Gastrocnemius medialis (tissue), 4 donors: ENCODE data around the gene MACC1. TPM values are rescaled to one million over a fixed set of nuclear protein-coding genes. Genes with fewer than 3 reads are reported as not detected.

Experiments
- ATAC-seq, 2 donors: fragments of 150-250 bp; one replicate each; pipeline ENCODE4 v1.9.1; 2016
- DNase-seq, 2 donors: peaks; one replicate each; pipeline ENCODE4 v3.0.0-alpha.2; 2019
- H3K27ac ChIP-seq, 4 donors: fragments of 200-600 bp; sonication (generic); 1 replicate in 1 of 4; 2 replicates in 3 of 4; pipeline ENCODE4 v1.5.1; 2016 to 2018; ENCODE audit warnings: mild to moderate bottlenecking in 2 of 4, moderate library complexity in 1 of 4
- H3K27me3 ChIP-seq, 3 donors: fragments of 200-600 bp; sonication (generic) in 2 of 3; 1 replicate in 1 of 3; 2 replicates in 2 of 3; pipeline versions ENCODE4 v1.5.1 to v1.6.0; 2016 to 2019; ENCODE audit warnings: mild to moderate bottlenecking in 1 of 3, moderate library complexity in 1 of 3
- H3K36me3 ChIP-seq, 2 donors: fragments of 200-600 bp; sonication (generic) in 1 of 2; one replicate each; pipeline ENCODE4 v1.5.1; 2017 to 2018
- H3K4me1 ChIP-seq, 2 donors: fragments of 200-600 bp; sonication (generic) in 1 of 2; one replicate each; pipeline ENCODE4 v1.5.1; 2016 to 2017; ENCODE audit warnings: mild to moderate bottlenecking in 2 of 2
- H3K4me3 ChIP-seq, 4 donors: fragments of 200-600 bp; sonication (generic) in 3 of 4; 1 replicate in 1 of 4; 2 replicates in 3 of 4; pipeline ENCODE4 v1.5.1; 2016 to 2019; ENCODE audit warnings: mild to moderate bottlenecking in 2 of 4
- H3K9me3 ChIP-seq, 3 donors: fragments of 200-600 bp; sonication (generic) in 2 of 3; 1 replicate in 1 of 3; 2 replicates in 2 of 3; pipeline ENCODE4 v1.5.1; 2016 to 2019
- CTCF ChIP-seq, 5 experiments: fragments of 450-650 bp in 3 of 5; fragments of 200-600 bp in 2 of 5; sonication (generic) in 2 of 5; IDR thresholded peaks in 4 of 5; conservative IDR thresholded peaks in 1 of 5; 1 replicate in 4 of 5; 2 replicates in 1 of 5; pipeline ENCODE4 v1.5.1; 2016 to 2019; ENCODE audit warnings: antibody characterized with exemption in 5 of 5, mild to moderate bottlenecking in 3 of 5, moderate library complexity in 3 of 5
- POLR2A ChIP-seq, 2 donors: fragments of 450-650 bp; IDR thresholded peaks; one replicate each; pipeline ENCODE4 v1.6.1; 2017; ENCODE audit warnings: antibody characterized with exemption in 2 of 2, mild to moderate bottlenecking in 2 of 2, moderate library complexity in 2 of 2
- in situ Hi-C, 4 donors: fragments of 200-750 bp; cut with MboI; loops; one replicate each; pipeline versions ENCODE4 v1.15.0 to v1.8.0; 2017; ENCODE audit warnings: low sequenced_read_pairs in 4 of 4
- intact Hi-C: fragments of 100-400 bp; cut with DNase I; formaldehyde crosslinking; loops from one replicate; pipeline ENCODE4 v1.15.1; 2023; ENCODE audit warnings: low total_unique reads
- total RNA-seq, 4 donors: library from RNA; depleted of rRNA; stranded (reverse); fragments of >200 nt; gene quantifications; one replicate each; pipeline versions ENCODE4 v1.1.0 to v1.2.3, GENCODE V29; 2016

The MACC1 gene
- total RNA-seq, 4 donors from 2014 or later: not detected

DNA sequence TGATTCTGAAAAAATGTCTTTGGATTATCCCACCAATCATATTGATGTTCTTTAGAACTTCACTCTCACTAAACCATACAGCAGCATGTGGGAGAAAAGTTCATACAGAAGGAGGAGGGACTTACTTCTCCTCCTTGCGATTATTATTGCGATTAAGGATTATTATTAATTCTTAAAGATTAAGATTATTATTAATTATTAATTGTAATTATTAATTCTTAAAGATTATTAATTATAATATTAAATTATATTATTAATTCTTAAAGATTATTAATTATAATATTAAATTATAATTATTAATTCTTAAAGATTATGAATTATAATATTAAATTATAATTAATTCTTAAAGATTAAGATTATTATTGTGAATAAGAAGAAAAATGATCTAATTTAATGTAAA, 80.5 kb downstream of the MACC1 start:
- TF ChIP-seq CTCF (IDR thresholded peaks at IDR 0.05 in 4 of 5, conservative IDR thresholded peaks at IDR 0.05 in 1 of 5) (no peak), POLR2A (IDR thresholded peaks at IDR 0.05) (no peak)
- intact Hi-C loops: no loop called here
- H3K4me3 ChIP-seq: no peak overlapping the region
- no peaks in the 10 kb centered on the region for H3K27me3 ChIP-seq
- H3K4me1 ChIP-seq: no peaks in the 10 kb centered on the region
- H3K9me3 ChIP-seq: no peaks in the 10 kb centered on the region
- ATAC-seq: no peak
- DNase-seq: no peak
- no peaks in the 10 kb centered on the region for H3K36me3 ChIP-seq
- in situ Hi-C loops: no loop called here
- H3K27ac ChIP-seq: no peak overlapping the region

DNA sequence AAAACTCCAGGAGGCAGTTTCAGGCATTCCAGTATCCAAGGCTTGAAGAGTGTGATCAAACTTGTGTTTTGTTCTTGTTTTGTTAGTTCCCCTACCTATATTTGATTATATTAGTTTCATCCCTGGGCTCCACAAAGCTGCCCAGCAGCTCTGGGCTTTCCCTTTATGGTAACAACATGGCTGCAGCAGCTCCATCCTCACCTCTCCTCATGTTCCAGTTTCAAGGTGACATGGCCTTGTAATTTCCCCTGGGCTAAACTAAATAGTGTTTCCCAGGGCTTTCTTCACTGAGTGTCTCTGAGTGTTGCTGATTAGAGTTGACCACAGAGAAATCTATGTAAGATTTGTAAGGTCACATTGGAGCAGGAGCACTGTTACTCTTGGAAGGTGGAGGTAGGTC, 83.4 kb downstream of the MACC1 start:
- in situ Hi-C loops (no loop called here), intact Hi-C loops (no loop called here)
- DNase-seq (no peak), ATAC-seq (no peak)
- Histone ChIP-seq H3K36me3 (no peaks in the 10 kb centered on the region), H3K4me3 (no peak overlapping the region), H3K27ac (no peak overlapping the region), H3K27me3 (no peaks in the 10 kb centered on the region), H3K9me3 (no peaks in the 10 kb centered on the region), H3K4me1 (no peaks in the 10 kb centered on the region)
- no peak for TF ChIP-seq CTCF (IDR thresholded peaks at IDR 0.05 in 4 of 5, conservative IDR thresholded peaks at IDR 0.05 in 1 of 5)
- TF ChIP-seq POLR2A (IDR thresholded peaks at IDR 0.05): no peak

- no peak for ATAC-seq
- Histone ChIP-seq H3K27me3 (no peaks in the 10 kb centered on the region), H3K36me3 (no peaks in the 10 kb centered on the region), H3K4me3 (no peak overlapping the region), H3K4me1 (no peaks in the 10 kb centered on the region), H3K9me3 (no peaks in the 10 kb centered on the region), H3K27ac (no peak overlapping the region)
- in situ Hi-C loops: no loop called here
- TF ChIP-seq POLR2A (IDR thresholded peaks at IDR 0.05) (no peak), CTCF (IDR thresholded peaks at IDR 0.05 in 4 of 5, conservative IDR thresholded peaks at IDR 0.05 in 1 of 5) (no peak)
- no peak for DNase-seq
- intact Hi-C loops: no loop called here
Measured at GRCh38 chr7:20132585-20132984, 84.6 kb downstream of the MACC1 start.

DNA sequence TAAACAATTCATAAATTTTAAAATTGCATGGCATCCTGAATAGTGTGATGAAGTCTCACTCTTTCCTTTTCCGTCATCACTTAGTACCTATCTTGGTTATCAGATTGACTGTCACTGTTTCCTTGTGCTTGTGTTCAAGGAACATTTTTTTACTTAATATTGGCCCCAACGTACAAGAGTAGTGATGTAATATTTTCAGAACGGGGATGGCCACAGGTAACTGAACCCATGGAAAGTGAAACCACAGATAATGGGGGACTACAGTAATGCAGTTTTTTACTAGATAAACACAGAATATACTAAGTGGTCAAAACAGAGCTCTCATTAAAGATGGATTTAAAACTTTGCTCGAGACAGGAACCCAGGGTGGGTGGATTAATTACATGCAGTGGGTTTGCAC, 85.4 kb downstream of the MACC1 start:
- no peak for TF ChIP-seq POLR2A (IDR thresholded peaks at IDR 0.05)
- TF ChIP-seq CTCF (IDR thresholded peaks at IDR 0.05 in 4 of 5, conservative IDR thresholded peaks at IDR 0.05 in 1 of 5): no peak
- no peak for ATAC-seq
- Histone ChIP-seq H3K27me3 (no peaks in the 10 kb centered on the region), H3K9me3 (no peaks in the 10 kb centered on the region), H3K27ac (no peak overlapping the region), H3K4me1 (no peaks in the 10 kb centered on the region), H3K36me3 (no peaks in the 10 kb centered on the region), H3K4me3 (no peak overlapping the region)
- in situ Hi-C loops: no loop called here
- intact Hi-C loops: no loop called here
- no peak for DNase-seq

DNA sequence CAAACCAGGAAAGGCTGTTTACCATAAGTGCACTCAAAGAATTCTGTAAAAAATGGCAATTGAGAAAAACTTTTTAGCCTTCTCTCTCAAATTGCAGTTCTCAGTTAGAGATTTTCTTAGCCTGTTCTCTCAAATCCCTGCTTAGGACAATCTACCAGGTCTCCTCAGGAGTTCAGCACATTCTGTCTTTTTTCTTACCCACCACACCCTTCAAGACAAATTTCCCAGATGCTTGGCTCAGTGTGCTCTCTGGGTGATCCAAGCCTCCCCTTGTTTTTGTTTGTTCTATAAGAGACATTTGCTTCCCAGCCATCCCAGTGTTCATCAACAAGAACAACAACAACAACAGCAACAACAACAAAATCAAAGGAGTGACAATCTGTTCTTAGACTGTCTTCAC, 87.3 kb downstream of the MACC1 start:
- no peaks in the 10 kb centered on the region for H3K27me3 ChIP-seq
- intact Hi-C loops: no loop called here
- no peaks in the 10 kb centered on the region for H3K36me3 ChIP-seq
- no peak overlapping the region for H3K27ac ChIP-seq
- no peaks in the 10 kb centered on the region for H3K4me1 ChIP-seq
- DNase-seq (no peak), ATAC-seq (no peak)
- in situ Hi-C loops: no loop called here
- H3K4me3 ChIP-seq: no peak overlapping the region
- TF ChIP-seq CTCF (IDR thresholded peaks at IDR 0.05 in 4 of 5, conservative IDR thresholded peaks at IDR 0.05 in 1 of 5) (no peak), POLR2A (IDR thresholded peaks at IDR 0.05) (no peak)
- H3K9me3 ChIP-seq: no peaks in the 10 kb centered on the region
